GM23338 (cell line): Measurements from ENCODE around the gene JAKMIP2. TPM values are rescaled to one million over a fixed set of nuclear protein-coding genes. Genes with fewer than 3 reads are reported as not detected.

Experiments
- ATAC-seq: fragments of 200-7000 bp; cut with Tn5 transposase; 3 replicates; pipeline ENCODE4 v1.9.1; 2020
- DNase-seq: peaks from one replicate; pipeline ENCODE4 v3.0.0-alpha.2; 2015; ENCODE audit warnings: low spot score
- H2AFZ ChIP-seq: fragments of 200-600 bp; sonication (generic); 2 replicates; pipeline ENCODE4 v1.8.0; 2016; ENCODE audit warnings: antibody characterized with exemption, mild to moderate bottlenecking, moderate library complexity
- H3F3A ChIP-seq: fragments of 200-600 bp; sonication (generic); replicated peaks from 2 replicates; pipeline ENCODE4 v1.8.0; 2017; ENCODE audit warnings: antibody characterized with exemption, mixed run types, low read depth
- H3K27ac ChIP-seq: fragments of 200-600 bp; sonication (generic); 2 replicates; pipeline ENCODE4 v1.6.1; 2016; ENCODE audit warnings: low read depth
- H3K27me3 ChIP-seq: fragments of 200-600 bp; sonication (generic); 2 replicates; pipeline ENCODE4 v1.8.0; 2016; ENCODE audit warnings: mild to moderate bottlenecking, mixed run types, moderate library complexity; ENCODE audit not compliant: insufficient read depth
- H3K36me3 ChIP-seq: fragments of 200-600 bp; sonication (generic); 2 replicates; pipeline ENCODE4 v1.8.0; 2016; ENCODE audit warnings: mild to moderate bottlenecking; ENCODE audit not compliant: insufficient read depth
- H3K4me1 ChIP-seq: fragments of 200-600 bp; sonication (generic); 2 replicates; pipeline ENCODE4 v1.8.0; 2016; ENCODE audit warnings: mild to moderate bottlenecking, moderate library complexity; ENCODE audit not compliant: insufficient read depth
- H3K4me2 ChIP-seq: fragments of 200-600 bp; sonication (generic); 2 replicates; pipeline ENCODE4 v1.7.1; 2017; ENCODE audit warnings: mixed run types
- H3K4me3 ChIP-seq: fragments of 200-600 bp; sonication (generic); 2 replicates; pipeline ENCODE4 v1.6.1; 2016; ENCODE audit warnings: mixed run types
- H3K79me2 ChIP-seq: fragments of 200-600 bp; sonication (generic); replicated peaks from 2 replicates; pipeline ENCODE4 v1.8.0; 2017; ENCODE audit warnings: mild to moderate bottlenecking; ENCODE audit not compliant: insufficient read depth
- H3K9me2 ChIP-seq: fragments of 200-600 bp; sonication (generic); 2 replicates; pipeline ENCODE4 v1.8.0; 2017; ENCODE audit not compliant: insufficient read depth
- H4K20me1 ChIP-seq: fragments of 200-600 bp; sonication (generic); replicated peaks from 2 replicates; pipeline ENCODE4 v1.8.0; 2017; ENCODE audit warnings: mild to moderate bottlenecking; ENCODE audit not compliant: insufficient read depth
- H3K27ac Mint-ChIP-seq: 2 replicates; pipeline ENCODE4 v1.8.0; 2020; ENCODE audit warnings: inconsistent platforms, mild to moderate bottlenecking, moderate library complexity, mixed read lengths
- H3K27me3 Mint-ChIP-seq: 3 replicates; pipeline ENCODE4 v1.8.0; 2022; ENCODE audit warnings: low read depth, mild to moderate bottlenecking, moderate library complexity, mixed read lengths, inconsistent platforms; ENCODE audit not compliant: insufficient read depth, poor library complexity
- H3K36me3 Mint-ChIP-seq: 3 replicates; pipeline ENCODE4 v1.8.0; 2021; ENCODE audit warnings: low read depth, mild to moderate bottlenecking, inconsistent platforms, moderate library complexity, mixed read lengths
- H3K4me1 Mint-ChIP-seq: 3 replicates; pipeline ENCODE4 v1.8.0; 2020; ENCODE audit warnings: mild to moderate bottlenecking, inconsistent platforms, mixed read lengths
- H3K4me3 Mint-ChIP-seq: 3 replicates; pipeline ENCODE4 v1.8.0; 2021; ENCODE audit warnings: moderate library complexity, mild to moderate bottlenecking, inconsistent platforms, mixed read lengths
- H3K9me3 Mint-ChIP-seq: 3 replicates; pipeline ENCODE4 v1.8.0; 2020; ENCODE audit warnings: moderate library complexity, mild to moderate bottlenecking, inconsistent platforms, mixed read lengths
- CREB1 ChIP-seq: fragments of 250-450 bp; sonication (Bioruptor Pico); IDR thresholded peaks from 2 replicates; pipeline ENCODE4 v1.5.0; 2020; ENCODE audit warnings: low read depth, mild to moderate bottlenecking, moderate library complexity
- CTCF ChIP-seq, 2 experiments: fragments of 200-600 bp in 1 of 2; sonication (generic) in 1 of 2; conservative IDR thresholded peaks; 2 replicates each; pipeline versions ENCODE4 v1.5.1 to v1.6.1; 2016 to 2017; ENCODE audit warnings: antibody characterized with exemption in 2 of 2, low read depth in 2 of 2, mild to moderate bottlenecking in 2 of 2, moderate library complexity in 1 of 2
- ETS1 ChIP-seq: IDR thresholded peaks from 2 replicates; pipeline ENCODE4 v1.6.1; 2016; ENCODE audit warnings: antibody characterized with exemption
- EZH2 ChIP-seq: fragments of 200-600 bp; sonication (generic); IDR thresholded peaks from one replicate; pipeline ENCODE4 v1.8.0; 2017; ENCODE audit warnings: antibody characterized with exemption, mild to moderate bottlenecking, low read depth; ENCODE audit not compliant: unreplicated experiment
- EZH2phosphoT487 ChIP-seq: fragments of 200-600 bp; sonication (generic); IDR thresholded peaks from one replicate; pipeline ENCODE4 v1.8.1; 2018; ENCODE audit warnings: antibody characterized with exemption; ENCODE audit not compliant: unreplicated experiment
- JUNB ChIP-seq: IDR thresholded peaks from one replicate; pipeline ENCODE4 v1.6.1; 2016; ENCODE audit warnings: antibody characterized with exemption; ENCODE audit not compliant: unreplicated experiment
- NANOG ChIP-seq: IDR thresholded peaks from 2 replicates; pipeline ENCODE4 v1.6.1; 2016; ENCODE audit warnings: antibody characterized with exemption, borderline replicate concordance
- POLR2AphosphoS5 ChIP-seq: IDR thresholded peaks from 2 replicates; pipeline ENCODE4 v1.6.1; 2016; ENCODE audit warnings: antibody characterized with exemption, low read depth
- REST ChIP-seq: IDR thresholded peaks from one replicate; pipeline ENCODE4 v1.6.1; 2018; ENCODE audit warnings: antibody characterized with exemption; ENCODE audit not compliant: unreplicated experiment
- STAT1 ChIP-seq: IDR thresholded peaks from one replicate; pipeline ENCODE4 v1.6.1; 2016; ENCODE audit warnings: antibody characterized with exemption; ENCODE audit not compliant: unreplicated experiment
- ZNF114 ChIP-seq: fragments of 250-450 bp; sonication (Bioruptor Pico); IDR thresholded peaks from 2 replicates; pipeline ENCODE4 v1.5.0; 2020; ENCODE audit warnings: mild to moderate bottlenecking, moderate library complexity
- ZNF331 ChIP-seq: fragments of 250-450 bp; sonication (Bioruptor Pico); IDR thresholded peaks from 2 replicates; pipeline ENCODE4 v1.5.0; 2020; ENCODE audit warnings: low read depth, mild to moderate bottlenecking, moderate library complexity
- ZNF462 ChIP-seq: fragments of 250-450 bp; sonication (Bioruptor Pico); IDR thresholded peaks from 2 replicates; pipeline ENCODE4 v1.5.0; 2020; ENCODE audit warnings: mild to moderate bottlenecking, moderate library complexity
- polyA plus RNA-seq: library from polyadenylated mRNA; unstranded; fragments of >200 nt; fragmentation: Nextera tagmentation; extraction: Ambion mirVana; gene quantifications from 2 replicates; pipeline ENCODE4 v1.2.1, GENCODE V29; 2016
- total RNA-seq: library from RNA; depleted of rRNA; stranded (reverse); fragments of >200 nt; shearing (Covaris generic); gene quantifications from 2 replicates; pipeline ENCODE4 v1.2.3, GENCODE V29; 2014

The JAKMIP2 gene
- total and polyA plus RNA-seq, 2 experiments from 2014 or later = 20.5 to 27.2 TPM

GRCh38 chr5:147626464-147626863 lies 156.1 kb downstream of the JAKMIP2 start:
- H3K27me3 ChIP-seq = no peaks in the 10 kb centered on the region
- H3K9me2 ChIP-seq = no peaks in the 10 kb centered on the region
- H3F3A ChIP-seq = no peaks in the 10 kb centered on the region
- TF ChIP-seq CTCF (conservative IDR thresholded peaks at IDR 0.05; ENCODE audit: low read depth in 2 of 2) (no peak), CREB1 (CRISPR knock-in tag) (no peak), REST (no peak), STAT1 (no peak), ZNF462 (CRISPR knock-in tag) (no peak), ZNF114 (CRISPR knock-in tag) (no peak), EZH2phosphoT487 (no peak), ETS1 (no peak), NANOG (no peak), ZNF331 (CRISPR knock-in tag) (no peak), POLR2AphosphoS5 (no peak), JUNB (no peak), EZH2 (no peak)
- H2AFZ ChIP-seq = no peak overlapping the region
- Mint-ChIP-seq H3K4me1 (no peaks in the 10 kb centered on the region; the same call in 2 of the 3 replicates), H3K9me3 (no peaks in the 10 kb centered on the region), H3K27me3 (no peaks in the 10 kb centered on the region), H3K36me3 (peaks cover 18% of the 10 kb centered on the region; the same call in 2 of the 3 replicates), H3K4me3 (no peak overlapping the region), H3K27ac (no peak overlapping the region)
- ATAC-seq (no peak), DNase-seq (no peak)
- no peaks in the 10 kb centered on the region for H4K20me1 ChIP-seq
- no peaks in the 10 kb centered on the region for H3K79me2 ChIP-seq
- H3K36me3 ChIP-seq = peaks cover 2% of the 10 kb centered on the region; the same call in 1 of the 2 replicates
- H3K4me3 ChIP-seq = no peak overlapping the region
- H3K4me1 ChIP-seq = no peaks in the 10 kb centered on the region
- H3K4me2 ChIP-seq = no peak overlapping the region
- no peak overlapping the region for H3K27ac ChIP-seq
